DND-41 (cell line): ENCODE results near the gene MOB3B.

Experiments used
- EZH2 ChIP-seq: IDR thresholded peaks from 3 replicates; pipeline ENCODE4 v1.6.1; 2012; ENCODE audit warnings: borderline replicate concordance, low read depth, mild to moderate bottlenecking, moderate library complexity, low read length, inconsistent platforms; ENCODE audit not compliant: severe bottlenecking
- TF ChIP-seq, protein P1 (sequence below): IDR thresholded peaks from 2 replicates; pipeline ENCODE4 v1.5.1; 2012; ENCODE audit warnings: borderline replicate concordance, low read length, moderate library complexity, mild to moderate bottlenecking; ENCODE audit not compliant: poor library complexity, severe bottlenecking; ENCODE audit errors: extremely low read depth

DNA sequence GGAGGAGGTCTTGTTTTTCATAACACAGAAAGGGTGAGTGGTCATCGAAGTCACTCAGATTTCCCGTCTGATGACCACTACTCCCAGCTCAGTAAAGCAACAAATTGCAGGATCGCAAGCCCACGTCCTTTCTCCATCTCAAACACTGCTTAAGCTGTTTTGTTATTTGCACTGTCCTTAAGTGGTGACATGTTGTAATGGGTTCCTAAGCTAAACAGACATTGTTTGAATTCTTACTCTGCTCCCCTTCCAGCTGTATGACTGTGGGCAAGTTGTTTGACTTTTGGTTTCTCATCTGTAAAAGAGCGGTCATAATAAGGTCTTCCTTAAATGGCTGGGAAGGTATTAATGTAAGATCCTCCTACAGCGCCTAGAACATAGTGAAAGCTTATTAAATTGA lies 169.9 kb downstream of the MOB3B start:
- TF ChIP-seq, protein P1, sequence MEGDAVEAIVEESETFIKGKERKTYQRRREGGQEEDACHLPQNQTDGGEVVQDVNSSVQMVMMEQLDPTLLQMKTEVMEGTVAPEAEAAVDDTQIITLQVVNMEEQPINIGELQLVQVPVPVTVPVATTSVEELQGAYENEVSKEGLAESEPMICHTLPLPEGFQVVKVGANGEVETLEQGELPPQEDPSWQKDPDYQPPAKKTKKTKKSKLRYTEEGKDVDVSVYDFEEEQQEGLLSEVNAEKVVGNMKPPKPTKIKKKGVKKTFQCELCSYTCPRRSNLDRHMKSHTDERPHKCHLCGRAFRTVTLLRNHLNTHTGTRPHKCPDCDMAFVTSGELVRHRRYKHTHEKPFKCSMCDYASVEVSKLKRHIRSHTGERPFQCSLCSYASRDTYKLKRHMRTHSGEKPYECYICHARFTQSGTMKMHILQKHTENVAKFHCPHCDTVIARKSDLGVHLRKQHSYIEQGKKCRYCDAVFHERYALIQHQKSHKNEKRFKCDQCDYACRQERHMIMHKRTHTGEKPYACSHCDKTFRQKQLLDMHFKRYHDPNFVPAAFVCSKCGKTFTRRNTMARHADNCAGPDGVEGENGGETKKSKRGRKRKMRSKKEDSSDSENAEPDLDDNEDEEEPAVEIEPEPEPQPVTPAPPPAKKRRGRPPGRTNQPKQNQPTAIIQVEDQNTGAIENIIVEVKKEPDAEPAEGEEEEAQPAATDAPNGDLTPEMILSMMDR = no peak
- no peak for TF ChIP-seq EZH2
